Hindlimb muscle (tissue), 1 donor: Measurements from ENCODE around the gene CAMK2A. TPM values are rescaled to one million over a fixed set of nuclear protein-coding genes. Genes with fewer than 3 reads are reported as not detected.

Experiments
- DNase-seq: peaks from one replicate; pipeline ENCODE4 v3.0.0-alpha.2; 2013
- polyA plus RNA-seq: library from polyadenylated mRNA; unstranded; fragments of 120-200 nt; gene quantifications from one replicate; pipeline ENCODE4 v1.2.1, GENCODE V29; 2013; ENCODE audit not compliant: insufficient read length

CAMK2A gene
- polyA plus RNA-seq, 1 donor, result 116 TPM

DNA sequence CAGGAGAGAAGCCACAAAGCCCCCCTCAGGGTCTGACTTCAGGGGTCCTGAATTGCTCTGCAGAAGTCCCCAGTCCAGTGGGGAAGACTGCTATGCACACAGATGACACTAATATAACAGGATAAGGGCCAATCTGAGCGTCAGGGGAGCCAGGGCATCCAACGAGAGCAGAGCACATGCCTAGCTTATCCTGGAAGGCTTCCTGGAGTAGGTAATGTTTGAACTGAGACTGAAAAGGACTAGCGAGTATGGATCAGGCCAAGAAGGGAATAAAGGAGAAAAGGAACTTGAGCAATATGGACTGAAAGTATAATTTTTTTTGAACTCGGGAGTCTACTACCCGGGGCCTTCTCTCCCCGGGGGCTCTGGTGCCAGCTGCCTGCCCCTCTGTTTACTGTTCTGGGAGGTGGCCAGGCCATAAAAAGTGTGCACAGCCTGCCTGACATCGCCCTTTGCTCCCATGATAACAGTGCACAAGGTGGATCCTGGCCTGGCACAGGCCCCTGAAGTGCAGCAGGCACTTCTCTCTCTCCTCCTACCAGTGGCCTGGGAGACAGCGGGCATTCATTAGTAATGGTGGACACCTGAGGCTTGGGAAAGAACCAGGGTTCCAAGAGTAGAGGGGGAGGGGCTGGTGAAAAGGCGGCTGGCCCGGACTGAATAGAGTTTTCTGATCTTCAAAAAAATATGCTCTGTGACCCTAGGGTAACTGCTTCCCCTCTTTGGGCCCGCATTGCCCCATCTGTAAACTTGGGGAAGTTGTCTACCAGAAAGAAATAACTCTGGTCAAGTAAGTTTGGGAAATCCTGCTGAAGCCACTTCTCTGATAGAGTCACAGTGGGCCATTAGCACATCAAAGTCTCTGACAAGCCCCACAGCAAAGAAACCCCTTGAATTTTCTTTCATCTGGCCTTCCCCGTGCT, 104.3 kb downstream of the CAMK2A start:
- DNase-seq, result no peak

DNA sequence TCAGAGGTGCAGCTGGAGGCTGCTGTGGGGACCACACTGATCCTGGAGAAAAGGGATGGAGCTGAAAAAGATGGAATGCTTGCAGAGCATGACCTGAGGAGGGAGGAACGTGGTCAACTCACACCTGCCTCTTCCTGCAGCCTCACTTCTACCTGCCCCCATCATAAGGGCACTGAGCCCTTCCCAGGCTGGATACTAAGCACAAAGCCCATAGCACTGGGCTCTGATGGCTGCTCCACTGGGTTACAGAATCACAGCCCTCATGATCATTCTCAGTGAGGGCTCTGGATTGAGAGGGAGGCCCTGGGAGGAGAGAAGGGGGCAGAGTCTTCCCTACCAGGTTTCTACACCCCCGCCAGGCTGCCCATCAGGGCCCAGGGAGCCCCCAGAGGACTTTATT, 105.6 kb downstream of the CAMK2A start:
- DNase-seq, result no peak

DNA sequence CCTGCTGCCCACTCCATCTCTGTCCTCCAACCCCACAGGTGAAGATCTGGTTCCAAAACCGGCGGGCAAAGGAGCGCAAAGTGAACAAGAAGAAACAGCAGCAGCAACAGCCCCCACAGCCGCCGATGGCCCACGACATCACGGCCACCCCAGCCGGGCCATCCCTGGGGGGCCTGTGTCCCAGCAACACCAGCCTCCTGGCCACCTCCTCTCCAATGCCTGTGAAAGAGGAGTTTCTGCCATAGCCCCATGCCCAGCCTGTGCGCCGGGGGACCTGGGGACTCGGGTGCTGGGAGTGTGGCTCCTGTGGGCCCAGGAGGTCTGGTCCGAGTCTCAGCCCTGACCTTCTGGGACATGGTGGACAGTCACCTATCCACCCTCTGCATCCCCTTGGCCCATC, 106.1 kb downstream of the CAMK2A start:
- no peak for DNase-seq

DNA sequence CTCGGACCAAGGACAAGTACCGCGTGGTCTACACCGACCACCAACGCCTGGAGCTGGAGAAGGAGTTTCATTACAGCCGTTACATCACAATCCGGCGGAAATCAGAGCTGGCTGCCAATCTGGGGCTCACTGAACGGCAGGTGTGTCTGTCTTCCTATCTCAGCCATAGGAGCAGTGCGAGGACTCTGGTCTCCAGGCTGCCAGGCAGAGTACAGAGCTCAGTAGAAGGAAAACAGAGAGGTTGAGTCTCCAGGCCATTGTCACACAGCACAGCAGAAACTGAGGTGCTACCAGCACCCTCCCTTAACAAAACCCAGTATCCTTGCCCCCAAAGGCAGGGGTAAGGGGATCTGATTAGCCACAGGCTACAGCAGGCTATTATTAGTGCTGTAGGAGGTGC, 106.8 kb downstream of the CAMK2A start:
- DNase-seq, result no peak

DNA sequence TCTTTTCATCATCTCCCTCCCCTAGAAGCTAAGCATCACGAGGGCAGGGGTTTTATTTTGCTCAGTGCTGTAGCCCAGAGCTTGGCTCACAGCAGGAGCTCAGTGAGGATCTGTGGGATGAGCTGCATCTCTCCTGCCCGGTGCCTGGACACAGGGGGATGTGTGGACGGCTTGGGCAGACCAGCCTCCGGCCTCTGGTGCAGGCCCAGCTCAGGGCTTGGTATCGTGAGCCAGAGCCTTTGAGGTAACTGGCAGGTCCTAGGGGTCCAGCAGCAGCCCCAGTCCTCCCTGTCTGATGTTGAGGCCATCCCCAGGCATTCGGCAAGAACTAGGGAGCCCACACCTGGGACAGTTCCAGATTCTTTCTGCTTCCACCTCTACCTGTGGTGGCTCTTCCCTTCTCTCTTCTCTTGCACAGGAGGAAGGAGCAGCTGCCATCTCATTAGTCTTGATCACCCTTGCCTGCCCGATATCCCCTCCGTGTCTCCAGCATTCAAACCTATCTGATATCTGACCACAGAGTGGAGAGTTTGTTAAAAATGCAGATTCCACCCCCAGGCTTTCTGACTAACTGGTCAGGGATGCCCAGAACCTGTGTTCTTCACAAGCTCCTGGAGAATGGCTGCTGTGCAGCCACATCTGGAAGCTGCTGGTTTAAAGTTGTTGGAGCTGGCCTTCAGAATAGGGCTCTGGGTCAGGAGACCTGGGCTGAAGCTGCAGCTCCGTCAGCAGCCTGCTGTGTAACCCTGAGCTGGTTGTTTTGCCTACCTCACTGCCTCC, 107.6 kb downstream of the CAMK2A start:
- no peak for DNase-seq

DNA sequence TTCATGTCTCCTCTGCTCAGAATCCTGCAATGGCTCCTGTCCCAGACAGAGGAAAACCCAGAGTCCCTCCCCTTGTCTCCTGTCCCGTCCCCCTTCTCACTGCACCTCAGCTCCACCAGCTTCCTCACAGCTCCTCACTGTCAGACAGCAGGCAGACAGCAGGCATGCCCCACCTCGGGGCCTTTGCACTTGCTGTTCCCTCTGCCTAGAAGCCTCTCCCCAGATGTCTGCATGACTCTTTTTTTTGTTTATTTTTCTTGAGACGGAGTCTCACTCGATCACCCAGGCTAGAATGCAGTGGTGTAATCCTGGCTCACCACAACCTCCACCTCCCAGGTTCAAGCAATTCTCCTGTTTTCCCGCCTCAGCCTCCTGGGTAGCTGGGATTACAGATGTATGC, 108.5 kb downstream of the CAMK2A start:
- DNase-seq, result no peak

DNA sequence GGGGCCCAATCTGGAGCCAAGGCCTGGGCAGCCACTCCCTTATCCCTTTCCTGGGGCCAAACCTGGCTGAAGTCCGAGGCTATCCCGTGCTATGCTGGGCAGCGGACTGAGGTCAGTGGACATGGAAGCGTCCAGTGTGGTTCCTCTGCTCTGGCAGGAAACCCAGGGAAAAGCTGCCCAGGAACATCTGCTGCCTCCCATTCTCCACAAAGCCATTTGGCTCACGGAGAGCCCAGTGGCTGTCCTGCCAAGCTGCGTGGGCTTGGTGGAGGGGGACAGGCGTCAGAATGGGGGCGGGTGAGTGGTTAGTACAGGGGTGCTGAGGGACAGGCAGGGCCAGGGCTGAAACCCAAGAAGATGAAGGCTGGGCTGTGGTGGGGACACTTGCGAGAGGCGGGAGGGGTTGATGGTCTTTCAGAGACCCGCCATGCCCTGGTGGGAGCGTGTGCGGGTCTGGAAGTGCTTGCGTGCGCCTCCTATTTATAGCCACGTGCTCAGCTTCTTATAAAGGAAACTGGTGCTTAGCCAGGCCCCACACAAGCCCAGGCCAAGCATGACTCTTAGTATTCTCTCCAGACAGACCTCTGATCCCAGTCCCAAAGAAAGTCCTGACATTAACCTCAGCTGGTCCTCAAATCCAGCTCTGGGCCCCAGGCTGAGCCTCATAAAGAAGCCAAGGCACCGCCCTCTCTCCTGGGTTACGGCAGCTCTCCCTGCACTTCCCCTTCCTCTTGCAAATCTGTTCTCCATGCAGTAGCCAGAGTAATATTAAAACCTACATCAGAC, 109.1 kb downstream of the CAMK2A start:
- peak; percentile 88 for DNase-seq

DNA sequence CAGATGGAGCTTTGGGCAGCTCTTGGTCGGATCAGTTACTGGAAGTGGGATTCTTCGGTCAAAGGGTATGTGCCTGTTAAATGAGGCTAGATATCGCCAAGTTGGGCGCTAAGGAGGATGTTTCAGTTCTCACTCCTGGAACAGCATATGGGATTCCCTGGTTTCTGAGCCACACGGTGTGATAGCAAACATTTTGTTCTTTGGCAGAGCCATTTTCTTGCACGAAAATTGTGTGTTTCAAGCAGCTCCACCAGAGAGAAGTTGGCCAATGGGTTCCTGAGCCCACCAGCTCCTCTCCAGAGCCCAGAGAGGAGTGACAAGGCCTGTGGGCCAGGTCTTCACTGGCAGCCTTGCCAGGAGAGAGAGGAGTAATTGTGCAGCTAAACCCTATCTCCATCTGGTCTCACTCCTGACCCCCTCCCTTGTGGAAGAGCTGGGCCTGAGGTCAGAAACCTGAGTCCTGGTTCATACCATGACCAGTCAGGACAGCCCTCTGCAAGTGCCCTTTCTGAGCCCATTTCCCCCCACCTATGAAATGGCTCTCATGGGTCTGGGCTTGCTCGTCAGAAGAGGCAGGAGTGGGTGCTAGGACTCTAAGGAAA, 110.5 kb downstream of the CAMK2A start:
- no peak for DNase-seq

DNA sequence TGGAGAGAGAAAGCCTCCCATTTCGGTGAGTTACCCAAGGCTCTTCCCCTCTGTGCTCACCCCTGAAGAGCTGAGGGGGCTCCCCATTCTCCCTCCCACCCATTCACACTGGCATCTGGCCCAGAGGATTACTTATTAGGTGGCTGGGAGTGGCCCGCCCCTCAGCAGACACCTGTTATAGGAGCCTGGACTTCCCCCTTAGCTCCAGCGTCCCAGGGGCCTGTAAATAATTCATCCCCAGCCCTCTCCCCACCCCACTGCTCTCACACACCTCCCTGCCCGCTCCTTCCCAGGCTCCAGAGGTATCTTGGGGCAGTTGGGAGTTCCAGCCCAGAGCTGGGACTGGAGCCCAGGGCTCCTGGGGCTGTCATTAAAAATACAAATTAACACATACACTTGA, 111.3 kb downstream of the CAMK2A start:
- DNase-seq, result no peak

DNA sequence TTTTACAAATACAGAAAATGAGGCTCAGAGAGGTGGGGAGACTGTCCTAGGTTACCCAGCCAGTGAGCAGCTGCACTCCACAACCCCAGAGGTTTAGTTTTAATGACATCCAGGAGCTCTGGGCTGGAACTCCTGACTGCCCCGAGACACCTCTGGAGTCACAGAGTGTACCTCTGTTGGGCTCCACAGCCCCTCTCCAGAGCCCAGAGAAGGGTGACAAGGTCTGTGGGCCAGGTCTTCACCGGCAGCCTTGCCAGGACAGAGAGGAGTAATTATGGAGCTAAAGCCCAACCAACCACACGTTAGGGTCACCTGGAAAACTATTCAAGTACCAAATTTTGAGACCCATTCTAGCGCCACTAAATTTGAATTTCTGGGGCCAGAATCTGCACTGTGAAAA, 111.9 kb downstream of the CAMK2A start:
- DNase-seq, result no peak

DNA sequence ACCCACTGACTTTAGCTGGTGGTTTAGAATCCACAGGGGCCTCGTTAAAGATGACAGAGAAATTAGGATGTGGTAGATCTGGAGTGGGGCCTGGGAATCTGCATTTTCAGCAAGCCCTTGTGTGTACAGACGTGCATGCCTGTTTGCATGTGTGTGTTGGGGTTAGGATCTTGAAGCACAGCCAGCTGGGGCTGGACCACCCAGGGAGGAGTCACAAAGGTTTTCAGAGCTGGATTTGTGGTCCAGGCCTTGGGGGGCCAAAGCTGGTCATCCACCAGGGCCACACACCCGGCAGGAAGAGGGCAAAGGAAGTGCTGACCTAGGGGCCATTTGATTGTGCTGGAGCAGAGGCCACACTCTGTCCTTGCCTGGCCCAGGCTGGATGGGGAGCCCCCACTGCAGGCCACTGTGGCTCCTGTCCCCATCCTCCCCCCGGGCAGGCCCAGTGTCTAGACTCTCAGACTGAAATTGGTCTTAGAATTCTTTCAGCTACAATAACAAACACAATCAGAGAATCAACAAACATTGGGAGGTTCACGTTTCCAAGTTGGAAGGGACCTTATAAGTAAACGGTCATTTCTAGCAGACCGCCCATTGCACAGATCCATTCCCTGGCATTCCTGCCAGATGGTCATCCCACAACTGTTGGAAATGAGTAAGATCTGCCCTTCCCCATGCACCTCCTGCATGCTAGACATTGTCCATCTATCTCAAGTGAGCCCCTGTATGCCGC, 112.7 kb downstream of the CAMK2A start:
- no peak for DNase-seq

DNA sequence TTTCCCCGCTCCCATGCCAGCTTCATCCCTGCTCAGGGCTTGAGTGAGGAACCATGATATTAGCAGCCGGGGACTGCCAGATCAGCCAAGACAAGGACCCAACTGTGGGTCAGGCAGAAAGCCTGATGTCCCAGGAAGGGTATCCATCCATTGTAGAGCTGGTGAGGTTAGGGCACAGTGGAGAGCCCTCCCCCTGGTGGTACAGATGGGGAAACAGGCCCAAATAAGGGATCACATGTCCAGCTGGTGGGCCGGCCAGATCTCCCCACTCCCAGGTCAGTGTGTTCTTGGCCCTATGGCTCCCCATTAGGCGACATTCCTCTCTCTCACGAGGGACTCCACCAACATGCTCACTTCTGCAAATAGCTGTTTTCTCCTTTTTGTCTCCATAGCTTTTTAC, 114.0 kb downstream of the CAMK2A start:
- DNase-seq, result no peak

DNA sequence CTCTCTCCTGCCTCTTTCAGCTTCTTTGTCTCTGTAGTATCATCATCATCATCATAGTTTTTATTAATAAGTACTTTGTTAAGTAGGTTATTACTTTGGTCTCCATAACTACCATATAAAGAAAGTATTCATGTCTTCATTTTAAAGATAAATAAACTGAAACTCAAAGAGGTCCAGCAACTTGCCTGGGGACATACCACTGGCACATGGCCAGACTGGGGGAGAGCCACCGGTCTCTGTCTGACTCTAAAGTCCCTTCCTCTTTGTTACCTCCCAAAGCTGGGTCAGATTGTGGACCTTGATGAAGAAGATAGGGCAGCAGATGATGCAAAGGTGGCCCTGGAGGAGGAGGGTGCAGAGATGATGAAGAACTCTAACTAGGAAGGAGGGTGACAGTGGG, 114.5 kb downstream of the CAMK2A start:
- no peak for DNase-seq

DNA sequence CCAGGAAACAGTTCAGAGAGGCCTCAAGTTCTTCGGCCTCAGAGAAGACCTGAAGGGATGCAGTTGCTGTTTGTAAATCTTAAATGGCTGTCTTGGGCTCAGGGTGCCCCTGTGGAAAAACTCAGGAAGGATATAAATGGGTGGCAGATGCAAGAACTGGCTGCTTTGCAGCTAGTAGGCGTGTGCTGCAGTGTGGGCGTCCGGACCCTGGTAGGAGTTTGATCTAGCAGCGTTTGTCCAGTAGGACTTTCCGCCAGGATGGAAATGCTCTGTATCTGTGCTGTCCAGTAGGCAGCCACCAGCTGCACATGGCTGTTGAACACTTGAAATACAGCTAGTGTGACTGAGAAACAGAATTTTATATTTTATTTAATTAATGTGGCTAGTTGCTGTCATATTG, 115.3 kb downstream of the CAMK2A start:
- DNase-seq, result no peak

DNA sequence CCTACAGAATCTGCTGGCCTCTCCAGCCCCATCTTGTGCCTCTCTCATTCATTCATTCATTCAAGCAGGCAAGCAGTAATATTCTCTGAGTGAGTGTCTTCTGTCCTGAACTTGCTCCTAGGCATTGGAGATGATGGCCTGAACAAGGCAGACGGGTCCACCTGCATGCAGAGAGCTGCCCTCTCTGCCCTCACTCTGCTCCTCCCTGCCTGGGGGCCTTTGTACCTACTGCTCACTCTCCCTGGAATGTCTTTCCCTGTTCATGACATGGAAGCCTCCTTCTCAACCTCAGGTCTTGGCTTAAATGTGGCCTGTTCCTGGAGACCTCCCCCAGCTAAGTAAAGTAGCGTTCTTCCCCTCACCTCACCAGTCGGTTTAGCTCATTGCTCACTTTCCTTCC, 116.4 kb downstream of the CAMK2A start:
- DNase-seq, result no peak

DNA sequence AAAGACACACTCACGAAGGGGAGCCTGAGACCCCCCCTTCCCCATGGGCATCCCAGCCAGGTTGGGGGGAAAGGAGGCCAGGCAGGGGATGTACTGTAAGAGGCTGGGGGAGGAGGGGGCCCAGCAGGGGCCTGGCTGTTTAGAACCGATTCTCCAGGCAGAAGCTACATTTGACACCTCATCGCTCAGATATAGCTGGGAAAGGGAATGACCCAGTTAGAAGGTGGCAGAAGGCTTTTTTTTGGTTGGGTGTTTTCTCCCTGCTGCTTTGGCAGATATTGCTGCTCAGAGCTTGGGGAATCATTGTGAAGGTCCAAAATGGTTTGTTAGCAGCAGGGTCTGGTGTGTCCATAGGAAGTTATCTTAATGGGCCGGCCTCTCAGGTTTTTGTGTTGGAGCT, 117.0 kb downstream of the CAMK2A start:
- no peak for DNase-seq

DNA sequence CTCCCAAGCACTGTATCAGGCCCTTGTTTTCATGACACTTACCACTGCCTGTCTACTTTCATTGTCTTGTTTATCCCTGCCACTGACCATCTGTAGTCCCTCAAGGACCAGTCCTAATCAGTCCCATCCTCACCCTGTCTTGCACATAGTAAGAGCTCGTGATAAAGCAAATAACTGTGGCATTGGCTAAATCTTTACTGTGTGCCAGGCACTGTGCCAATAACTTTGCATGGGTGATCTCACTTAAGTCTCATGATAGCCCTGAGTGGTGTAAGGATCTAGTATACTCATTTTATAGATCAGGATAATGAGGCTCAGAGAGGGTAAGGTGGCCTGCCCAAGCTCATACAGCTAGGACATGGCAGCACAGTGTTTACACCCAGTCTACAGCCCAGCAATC, 117.4 kb downstream of the CAMK2A start:
- no peak for DNase-seq
